ENCODE data around the gene SMAD1.

The SMAD1 gene

DNA sequence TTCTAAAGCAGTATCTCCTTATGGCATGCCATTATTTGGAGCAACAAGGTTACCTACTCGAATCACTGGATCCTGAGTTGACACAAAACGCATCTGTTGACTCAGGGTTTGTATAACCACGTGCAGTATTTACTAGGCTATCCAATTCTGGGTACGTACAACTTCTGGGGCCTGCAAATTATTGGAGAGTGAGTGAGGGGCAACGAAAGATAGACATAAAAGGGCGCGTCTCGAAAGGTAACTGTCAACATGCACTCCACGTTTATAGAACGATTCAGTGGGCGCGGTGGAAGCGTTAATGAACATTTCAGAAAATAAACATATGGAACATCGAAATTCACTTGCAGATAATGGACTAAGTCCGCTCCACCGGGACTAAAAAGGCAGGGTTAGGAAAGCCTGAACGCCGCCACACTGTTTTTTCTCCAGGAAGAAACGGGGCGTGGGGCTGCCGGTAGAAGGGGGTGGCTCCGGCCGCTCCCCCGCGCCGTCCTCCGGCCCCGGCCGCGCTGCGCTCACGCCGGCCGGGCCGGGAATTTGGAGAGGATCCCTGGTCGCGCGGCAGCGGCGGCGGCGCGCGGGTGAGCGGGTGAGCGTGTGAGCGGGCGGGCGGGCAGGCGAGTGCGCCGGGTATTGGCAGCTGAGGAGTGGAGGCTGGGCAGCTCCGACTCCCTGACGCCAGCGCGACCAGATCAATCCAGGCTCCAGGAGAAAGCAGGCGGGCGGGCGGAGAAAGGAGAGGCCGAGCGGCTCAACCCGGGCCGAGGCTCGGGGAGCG is at the start of gene SMAD1:
Gene SMAD1, plus strand, starts transcription at position 690 of the 778 bp plus-strand sequence. CDS start 32,761 bp downstream, outside the sequence.
- peaks cover 7% of the 10 kb centered on the region for H3K4me1 ChIP-seq (ENCODE audit: control insufficient read depth, insufficient read depth, low read length)
- no peaks in the 10 kb centered on the region for H3K9me3 ChIP-seq (ENCODE audit: control insufficient read depth, insufficient read depth, low read length)
- H3K4me3 ChIP-seq (ENCODE audit: low read depth, low read length) = peak within 1 kb of the TSS; percentile 84
- H3K36me3 ChIP-seq (ENCODE audit: control insufficient read depth, insufficient read depth, low read length) = no peaks in the 10 kb centered on the region
- peaks cover 10% of the 10 kb centered on the region for H3K27me3 ChIP-seq (ENCODE audit: control insufficient read depth, insufficient read depth, low read length)
- H3K9ac ChIP-seq (ENCODE audit: low read depth, low read length) = peak within 1 kb of the TSS; percentile 91

DNA sequence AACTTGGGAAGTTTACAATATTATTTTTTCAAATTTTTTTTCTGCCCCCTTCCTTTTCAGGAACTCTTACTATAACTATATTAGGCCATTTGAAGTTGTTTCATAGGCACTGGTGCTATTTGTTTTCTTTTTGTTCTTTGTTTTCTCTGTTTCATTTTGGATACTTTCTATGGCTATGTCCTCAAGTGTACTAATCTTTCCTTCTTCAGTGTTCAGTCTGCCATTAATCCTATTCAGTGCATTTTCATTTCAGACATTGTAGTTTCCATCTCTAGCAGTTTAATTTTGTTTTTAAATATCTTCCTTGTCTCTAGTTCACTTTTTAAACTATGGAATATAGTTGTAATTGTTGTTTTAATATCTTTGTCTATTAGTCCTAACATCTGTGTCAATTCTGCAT is 48.0 kb upstream of the SMAD1 start:
- no peaks in the 10 kb centered on the region for H3K4me1 ChIP-seq (ENCODE audit: control insufficient read depth, insufficient read depth, low read length)
- H3K9ac ChIP-seq (ENCODE audit: low read depth, low read length) = no peak overlapping the region
- H3K4me3 ChIP-seq (ENCODE audit: low read depth, low read length) = no peak overlapping the region
- H3K27me3 ChIP-seq (ENCODE audit: control insufficient read depth, insufficient read depth, low read length) = no peaks in the 10 kb centered on the region
- H3K9me3 ChIP-seq (ENCODE audit: control insufficient read depth, insufficient read depth, low read length) = no peaks in the 10 kb centered on the region
- no peaks in the 10 kb centered on the region for H3K36me3 ChIP-seq (ENCODE audit: control insufficient read depth, insufficient read depth, low read length)

DNA sequence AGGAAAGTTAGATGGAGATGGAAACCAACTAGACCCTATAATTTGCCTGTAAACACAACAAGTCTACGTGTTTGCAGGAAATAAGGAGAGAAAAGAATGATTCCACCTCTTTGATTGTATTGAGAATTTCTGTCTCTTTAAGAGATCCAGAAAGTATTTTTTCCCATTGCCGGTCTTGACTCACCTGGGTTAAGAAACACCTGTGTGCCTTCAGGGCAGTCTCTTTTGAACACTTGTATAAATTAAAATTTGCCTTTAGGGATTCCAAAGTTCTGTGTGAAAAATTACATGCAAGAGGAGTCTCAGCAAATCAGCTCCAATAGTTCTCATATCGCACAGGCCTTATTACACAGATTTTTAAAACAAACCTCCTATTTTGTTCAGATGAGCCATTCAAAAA is 46.0 kb upstream of the SMAD1 start:
- Histone ChIP-seq H3K27me3 (ENCODE audit: control insufficient read depth, insufficient read depth, low read length) (no peaks in the 10 kb centered on the region), H3K36me3 (ENCODE audit: control insufficient read depth, insufficient read depth, low read length) (no peaks in the 10 kb centered on the region), H3K9me3 (ENCODE audit: control insufficient read depth, insufficient read depth, low read length) (no peaks in the 10 kb centered on the region), H3K4me1 (ENCODE audit: control insufficient read depth, insufficient read depth, low read length) (no peaks in the 10 kb centered on the region), H3K9ac (ENCODE audit: low read depth, low read length) (no peak overlapping the region), H3K4me3 (ENCODE audit: low read depth, low read length) (no peak overlapping the region)

DNA sequence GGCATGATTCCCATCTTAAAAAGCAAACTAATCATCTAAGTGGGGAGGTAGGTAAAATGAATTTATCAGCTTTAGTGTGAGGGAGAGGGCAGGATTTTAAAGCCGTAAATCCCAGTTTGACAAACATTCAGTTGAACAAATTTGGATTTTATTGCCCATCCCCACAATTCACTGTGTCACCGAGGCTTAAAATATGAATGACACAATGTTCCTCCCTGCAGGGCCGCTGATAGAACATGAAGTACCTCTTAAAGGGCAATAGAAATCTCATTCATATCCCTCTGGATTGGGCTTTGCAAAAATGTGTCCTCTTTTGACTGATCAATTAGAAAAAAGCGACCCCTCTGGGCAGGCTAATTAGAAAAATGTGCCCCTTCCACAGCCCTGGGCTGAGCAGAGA is 45.5 kb upstream of the SMAD1 start:
- H3K9ac ChIP-seq (ENCODE audit: low read depth, low read length) = no peak overlapping the region
- H3K36me3 ChIP-seq (ENCODE audit: control insufficient read depth, insufficient read depth, low read length) = no peaks in the 10 kb centered on the region
- H3K4me1 ChIP-seq (ENCODE audit: control insufficient read depth, insufficient read depth, low read length) = no peaks in the 10 kb centered on the region
- H3K27me3 ChIP-seq (ENCODE audit: control insufficient read depth, insufficient read depth, low read length) = no peaks in the 10 kb centered on the region
- no peak overlapping the region for H3K4me3 ChIP-seq (ENCODE audit: low read depth, low read length)
- no peaks in the 10 kb centered on the region for H3K9me3 ChIP-seq (ENCODE audit: control insufficient read depth, insufficient read depth, low read length)

DNA sequence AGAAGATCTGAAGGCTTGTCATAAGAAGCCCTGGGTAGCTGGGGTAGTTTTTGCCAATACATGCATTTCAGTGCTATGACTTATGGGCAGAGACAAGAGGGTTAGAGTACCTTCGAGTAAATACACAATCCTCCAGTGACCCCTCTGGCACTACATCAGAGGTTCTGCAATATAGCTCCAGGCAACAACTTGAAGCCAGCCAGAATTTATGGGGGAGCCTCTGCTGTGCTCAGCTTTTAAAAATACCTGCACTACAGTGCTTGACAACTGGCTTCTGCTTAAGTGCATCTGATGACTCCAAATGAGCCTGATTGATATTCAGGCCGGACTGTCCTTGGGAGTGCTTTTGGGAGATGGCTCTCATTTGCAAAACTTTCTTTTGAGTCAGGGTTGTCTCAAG is 44.9 kb upstream of the SMAD1 start:
- Histone ChIP-seq H3K4me1 (ENCODE audit: control insufficient read depth, insufficient read depth, low read length) (no peaks in the 10 kb centered on the region), H3K36me3 (ENCODE audit: control insufficient read depth, insufficient read depth, low read length) (no peaks in the 10 kb centered on the region), H3K4me3 (ENCODE audit: low read depth, low read length) (no peak overlapping the region), H3K27me3 (ENCODE audit: control insufficient read depth, insufficient read depth, low read length) (no peaks in the 10 kb centered on the region), H3K9ac (ENCODE audit: low read depth, low read length) (no peak overlapping the region), H3K9me3 (ENCODE audit: control insufficient read depth, insufficient read depth, low read length) (no peaks in the 10 kb centered on the region)

DNA sequence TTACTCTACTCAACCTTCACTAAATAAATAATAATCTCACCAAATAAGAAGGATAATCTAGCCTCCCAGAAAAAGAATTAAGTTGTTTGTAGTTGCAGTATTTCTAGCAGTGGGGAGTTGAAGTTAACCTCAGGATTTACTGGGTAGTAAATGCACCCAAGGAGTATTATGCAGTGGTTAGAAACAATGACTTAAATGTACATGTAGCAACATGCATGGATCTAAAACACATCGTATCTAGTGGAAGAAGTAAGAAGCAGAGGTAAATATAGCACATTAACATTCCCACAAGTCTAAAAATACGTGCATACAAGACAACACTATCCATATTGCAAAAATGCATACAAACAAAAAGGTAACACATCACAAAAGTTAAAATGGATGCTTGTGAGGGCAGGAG is 44.2 kb upstream of the SMAD1 start:
- no peaks in the 10 kb centered on the region for H3K9me3 ChIP-seq (ENCODE audit: control insufficient read depth, insufficient read depth, low read length)
- no peaks in the 10 kb centered on the region for H3K27me3 ChIP-seq (ENCODE audit: control insufficient read depth, insufficient read depth, low read length)
- H3K4me3 ChIP-seq (ENCODE audit: low read depth, low read length) = no peak overlapping the region
- no peak overlapping the region for H3K9ac ChIP-seq (ENCODE audit: low read depth, low read length)
- H3K4me1 ChIP-seq (ENCODE audit: control insufficient read depth, insufficient read depth, low read length) = no peaks in the 10 kb centered on the region
- H3K36me3 ChIP-seq (ENCODE audit: control insufficient read depth, insufficient read depth, low read length) = no peaks in the 10 kb centered on the region

DNA sequence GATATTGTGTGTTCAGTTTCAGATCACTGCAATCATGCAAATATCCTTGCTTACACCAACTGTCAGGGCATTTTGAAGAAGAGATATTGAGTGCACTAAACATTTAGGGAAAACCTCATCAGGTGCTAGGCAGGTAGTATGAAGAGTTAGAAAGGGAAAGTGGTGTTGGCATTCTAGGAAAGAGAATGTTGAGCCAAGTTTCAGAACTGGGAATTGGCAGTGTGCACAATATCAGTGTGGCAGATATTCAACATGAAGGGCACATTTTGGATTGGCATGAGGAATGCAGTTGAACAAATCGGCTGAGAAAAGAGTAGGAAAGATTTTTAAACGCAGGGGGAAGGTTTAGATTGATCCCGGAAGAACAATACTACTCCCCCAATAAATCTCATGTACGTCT is 43.4 kb upstream of the SMAD1 start:
- no peaks in the 10 kb centered on the region for H3K36me3 ChIP-seq (ENCODE audit: control insufficient read depth, insufficient read depth, low read length)
- H3K4me3 ChIP-seq (ENCODE audit: low read depth, low read length) = no peak overlapping the region
- no peak overlapping the region for H3K9ac ChIP-seq (ENCODE audit: low read depth, low read length)
- H3K4me1 ChIP-seq (ENCODE audit: control insufficient read depth, insufficient read depth, low read length) = no peaks in the 10 kb centered on the region
- no peaks in the 10 kb centered on the region for H3K9me3 ChIP-seq (ENCODE audit: control insufficient read depth, insufficient read depth, low read length)
- H3K27me3 ChIP-seq (ENCODE audit: control insufficient read depth, insufficient read depth, low read length) = no peaks in the 10 kb centered on the region

DNA sequence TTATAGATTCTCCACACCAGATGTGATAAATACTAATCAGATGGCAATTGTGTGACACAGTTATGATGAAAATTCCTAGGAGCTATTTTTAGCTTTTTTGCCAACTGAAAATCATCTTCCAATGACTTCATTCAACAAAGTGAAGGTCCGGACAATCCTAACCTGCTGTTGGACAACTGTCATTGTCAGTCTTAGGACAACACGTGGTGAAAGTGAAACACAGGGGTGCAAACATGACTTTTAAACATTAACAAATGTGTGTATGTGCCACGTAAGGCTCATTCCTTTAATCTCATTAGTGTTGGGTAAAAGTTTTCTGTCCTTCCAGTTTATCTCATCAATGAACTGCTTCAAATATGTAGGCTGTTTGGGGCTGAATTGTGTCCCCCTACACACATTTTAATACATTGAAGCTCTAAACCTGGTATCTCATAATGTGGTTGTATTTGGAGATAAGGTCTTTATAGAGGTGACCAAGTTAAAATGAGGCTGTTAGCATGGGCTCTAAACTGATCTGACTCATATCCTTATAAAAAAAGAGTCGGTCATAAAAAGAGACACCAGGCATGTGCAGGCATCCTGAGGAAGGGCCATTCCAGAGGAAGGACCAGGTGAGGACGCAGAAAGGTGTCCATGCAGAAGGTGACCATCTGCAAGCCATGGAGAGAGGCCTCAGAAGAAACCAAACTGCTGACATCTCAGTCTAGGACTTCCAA is 41.2 kb upstream of the SMAD1 start:
- Histone ChIP-seq H3K36me3 (ENCODE audit: control insufficient read depth, insufficient read depth, low read length) (no peaks in the 10 kb centered on the region), H3K9ac (ENCODE audit: low read depth, low read length) (no peak overlapping the region), H3K9me3 (ENCODE audit: control insufficient read depth, insufficient read depth, low read length) (no peaks in the 10 kb centered on the region), H3K4me1 (ENCODE audit: control insufficient read depth, insufficient read depth, low read length) (no peaks in the 10 kb centered on the region), H3K4me3 (ENCODE audit: low read depth, low read length) (no peak overlapping the region), H3K27me3 (ENCODE audit: control insufficient read depth, insufficient read depth, low read length) (no peaks in the 10 kb centered on the region)

DNA sequence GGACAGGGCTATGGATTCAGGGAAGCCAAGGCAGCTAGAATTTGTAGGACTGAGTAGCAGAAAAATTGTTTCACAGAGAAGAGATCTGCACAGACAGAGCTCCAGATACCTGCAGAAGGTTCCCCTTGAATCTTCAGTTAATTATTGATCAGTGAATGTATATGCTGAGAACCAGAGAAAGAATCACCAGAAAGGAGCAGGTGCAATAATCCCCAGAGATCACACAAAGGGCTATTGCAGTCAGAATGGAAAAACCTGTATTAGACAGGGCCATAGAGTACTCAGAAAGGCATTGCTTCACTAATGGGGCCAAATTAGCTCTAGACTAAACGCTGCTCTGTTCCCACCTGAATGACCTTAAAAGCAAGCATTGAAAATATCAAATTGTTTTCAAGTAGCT is 35.5 kb upstream of the SMAD1 start:
- Histone ChIP-seq H3K36me3 (ENCODE audit: control insufficient read depth, insufficient read depth, low read length) (no peaks in the 10 kb centered on the region), H3K4me3 (ENCODE audit: low read depth, low read length) (no peak overlapping the region), H3K9me3 (ENCODE audit: control insufficient read depth, insufficient read depth, low read length) (no peaks in the 10 kb centered on the region), H3K27me3 (ENCODE audit: control insufficient read depth, insufficient read depth, low read length) (no peaks in the 10 kb centered on the region), H3K9ac (ENCODE audit: low read depth, low read length) (no peak overlapping the region), H3K4me1 (ENCODE audit: control insufficient read depth, insufficient read depth, low read length) (no peaks in the 10 kb centered on the region)

DNA sequence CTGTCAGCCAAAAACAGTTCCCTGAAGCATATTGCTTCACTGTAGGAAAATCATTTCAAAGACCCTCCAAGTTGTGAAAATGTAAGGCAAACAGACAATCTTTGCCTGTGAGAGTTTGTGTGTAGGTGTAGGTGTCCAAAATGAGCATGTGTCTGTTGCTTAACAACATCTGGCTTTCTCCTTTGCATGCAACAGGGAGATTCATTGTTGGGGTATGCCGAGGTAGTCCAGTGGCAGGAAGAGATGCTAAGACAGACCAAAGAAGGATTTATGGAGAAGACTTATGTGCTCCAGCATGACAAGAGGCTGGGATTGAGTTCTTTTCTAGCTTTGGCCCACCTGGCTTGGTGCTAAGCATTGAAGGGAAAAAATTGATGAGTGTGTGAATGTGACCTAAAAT is 29.8 kb upstream of the SMAD1 start:
- no peak overlapping the region for H3K9ac ChIP-seq (ENCODE audit: low read depth, low read length)
- H3K36me3 ChIP-seq (ENCODE audit: control insufficient read depth, insufficient read depth, low read length) = no peaks in the 10 kb centered on the region
- H3K4me3 ChIP-seq (ENCODE audit: low read depth, low read length) = no peak overlapping the region
- no peaks in the 10 kb centered on the region for H3K4me1 ChIP-seq (ENCODE audit: control insufficient read depth, insufficient read depth, low read length)
- no peaks in the 10 kb centered on the region for H3K27me3 ChIP-seq (ENCODE audit: control insufficient read depth, insufficient read depth, low read length)
- no peaks in the 10 kb centered on the region for H3K9me3 ChIP-seq (ENCODE audit: control insufficient read depth, insufficient read depth, low read length)

DNA sequence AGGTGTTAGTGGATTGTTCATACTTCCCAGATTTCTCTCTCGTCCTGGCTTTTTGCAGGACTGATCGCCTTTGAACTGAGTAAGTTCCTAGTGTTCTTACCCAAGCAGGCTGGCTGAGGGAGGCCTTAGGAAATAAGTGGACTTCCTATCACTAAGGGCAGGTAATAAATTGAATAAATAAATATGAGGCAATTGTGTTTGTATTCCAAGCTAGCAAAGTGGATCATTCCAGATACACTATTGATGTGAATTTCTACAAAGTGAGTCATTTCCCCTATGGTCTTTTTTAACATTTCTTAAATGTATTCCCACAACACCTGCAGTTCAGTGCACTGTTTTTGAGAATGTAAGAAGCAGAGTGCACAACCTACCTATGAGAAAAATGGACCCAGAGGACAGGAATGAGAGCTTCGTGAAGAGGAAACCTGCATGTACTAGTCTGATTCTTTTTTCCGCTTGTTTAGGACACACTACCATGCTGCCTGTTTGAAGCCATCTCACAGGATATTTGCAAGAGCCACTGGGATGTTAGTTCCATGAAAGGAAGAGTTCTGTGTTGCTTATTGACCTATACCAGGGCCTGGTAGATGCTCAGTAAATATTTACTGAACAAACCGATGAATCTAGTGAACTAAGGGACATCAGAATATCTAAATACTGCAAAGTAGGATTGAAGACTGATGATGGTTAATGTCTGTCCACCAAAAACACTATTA is 29.0 kb upstream of the SMAD1 start:
- H3K9ac ChIP-seq (ENCODE audit: low read depth, low read length) = no peak overlapping the region
- no peaks in the 10 kb centered on the region for H3K27me3 ChIP-seq (ENCODE audit: control insufficient read depth, insufficient read depth, low read length)
- H3K4me1 ChIP-seq (ENCODE audit: control insufficient read depth, insufficient read depth, low read length) = no peaks in the 10 kb centered on the region
- H3K36me3 ChIP-seq (ENCODE audit: control insufficient read depth, insufficient read depth, low read length) = no peaks in the 10 kb centered on the region
- H3K9me3 ChIP-seq (ENCODE audit: control insufficient read depth, insufficient read depth, low read length) = no peaks in the 10 kb centered on the region
- no peak overlapping the region for H3K4me3 ChIP-seq (ENCODE audit: low read depth, low read length)

DNA sequence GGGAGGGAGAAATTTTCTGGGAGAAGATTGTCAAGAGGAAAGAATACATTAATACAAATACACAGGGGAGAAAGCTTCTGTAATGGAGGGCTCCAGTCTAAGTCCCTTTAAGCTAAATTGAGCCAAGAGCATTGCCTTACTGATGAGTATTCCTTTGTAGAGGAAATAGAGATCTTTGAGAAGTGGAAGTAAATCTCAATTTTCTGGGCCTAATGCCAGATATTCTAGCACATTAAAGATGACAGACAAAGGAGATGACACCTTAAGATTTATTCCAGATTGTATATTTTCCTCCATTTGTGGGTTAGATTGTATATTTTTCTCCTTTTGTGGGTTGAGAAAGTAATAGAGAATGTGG is 28.5 kb upstream of the SMAD1 start:
- Histone ChIP-seq H3K9me3 (ENCODE audit: control insufficient read depth, insufficient read depth, low read length) (no peaks in the 10 kb centered on the region), H3K9ac (ENCODE audit: low read depth, low read length) (no peak overlapping the region), H3K4me1 (ENCODE audit: control insufficient read depth, insufficient read depth, low read length) (no peaks in the 10 kb centered on the region), H3K36me3 (ENCODE audit: control insufficient read depth, insufficient read depth, low read length) (no peaks in the 10 kb centered on the region), H3K27me3 (ENCODE audit: control insufficient read depth, insufficient read depth, low read length) (no peaks in the 10 kb centered on the region), H3K4me3 (ENCODE audit: low read depth, low read length) (no peak overlapping the region)

All from iPS-15b (cell line).